CD14-positive monocyte (primary cell): Measurements from ENCODE around the gene PRKCQ. TPM values are rescaled to one million over a fixed set of nuclear protein-coding genes. Genes with fewer than 3 reads are reported as not detected.

Experiments
- DNase-seq, 3 donors: peaks; one replicate each; pipeline ENCODE4 v3.0.0-alpha.2; 2011 to 2022
- H2AFZ ChIP-seq: 2 replicates; pipeline ENCODE4 v1.6.0; 2012; ENCODE audit warnings: mild to moderate bottlenecking, low read depth, low read length, inconsistent platforms; ENCODE audit not compliant: insufficient read depth, poor library complexity, severe bottlenecking
- H3K27ac ChIP-seq, 2 donors: 1 replicate in 1 of 2; 2 replicates in 1 of 2; pipeline ENCODE4 v1.5.1; 2012 to 2013; ENCODE audit warnings: low read length in 2 of 2, control low read depth in 1 of 2, inconsistent platforms in 1 of 2, low read depth in 1 of 2, mild to moderate bottlenecking in 1 of 2
- H3K27me3 ChIP-seq, 2 donors: one replicate each; pipeline versions ENCODE4 v1.6.0 to v1.6.1; 2011 to 2013; ENCODE audit warnings: low read length in 2 of 2; ENCODE audit not compliant: control insufficient read depth in 2 of 2, insufficient read depth in 2 of 2
- H3K36me3 ChIP-seq, 2 donors: replicated peaks in 1 of 2; 1 replicate in 1 of 2; 2 replicates in 1 of 2; pipeline versions ENCODE4 v1.5.1 to v1.6.1; 2012 to 2013; ENCODE audit warnings: low read length in 2 of 2, control low read depth in 1 of 2, inconsistent platforms in 1 of 2, mild to moderate bottlenecking in 1 of 2; ENCODE audit not compliant: insufficient read depth in 2 of 2, control insufficient read depth in 1 of 2
- H3K4me1 ChIP-seq, 2 donors: 1 replicate in 1 of 2; 2 replicates in 1 of 2; pipeline versions ENCODE4 v1.5.1 to v1.6.1; 2012 to 2013; ENCODE audit warnings: low read length in 2 of 2, control low read depth in 1 of 2, inconsistent platforms in 1 of 2, mild to moderate bottlenecking in 1 of 2, moderate library complexity in 1 of 2; ENCODE audit not compliant: insufficient read depth in 2 of 2, control insufficient read depth in 1 of 2
- H3K4me2 ChIP-seq: replicated peaks from 2 replicates; pipeline ENCODE3; 2012; ENCODE audit warnings: low read length, moderate library complexity, mild to moderate bottlenecking; ENCODE audit not compliant: poor library complexity, severe bottlenecking; ENCODE audit errors: extremely low read depth
- H3K4me3 ChIP-seq, 3 experiments: fragments of 200-600 bp in 1 of 3; sonication (generic) in 1 of 3; replicated peaks in 1 of 3; 1 replicate in 2 of 3; 2 replicates in 1 of 3; pipeline ENCODE4 v1.5.1; 2011 to 2013; ENCODE audit warnings: low read length in 3 of 3, mild to moderate bottlenecking in 3 of 3, control low read depth in 2 of 3, low read depth in 2 of 3, inconsistent platforms in 1 of 3, moderate library complexity in 1 of 3
- H3K79me2 ChIP-seq: 2 replicates; pipeline ENCODE4 v1.6.0; 2012; ENCODE audit warnings: mild to moderate bottlenecking, control low read depth, inconsistent platforms, low read length, moderate library complexity; ENCODE audit not compliant: insufficient read depth
- H3K9ac ChIP-seq: 2 replicates; pipeline ENCODE4 v1.6.0; 2017; ENCODE audit warnings: low read length, mild to moderate bottlenecking; ENCODE audit not compliant: insufficient read depth, poor library complexity, severe bottlenecking
- H3K9me3 ChIP-seq, 2 donors: replicated peaks in 1 of 2; 1 replicate in 1 of 2; 2 replicates in 1 of 2; pipeline versions ENCODE4 v1.5.1 to v1.6.1; 2012 to 2013; ENCODE audit warnings: low read length in 2 of 2, control low read depth in 1 of 2; ENCODE audit not compliant: control insufficient read depth in 1 of 2, insufficient read depth in 1 of 2
- H4K20me1 ChIP-seq: 2 replicates; pipeline ENCODE4 v1.6.0; 2012; ENCODE audit warnings: mild to moderate bottlenecking, low read length, control low read depth, moderate library complexity; ENCODE audit not compliant: insufficient read depth
- H3K27ac Mint-ChIP-seq, 7 donors: one replicate each; pipeline ENCODE4 v1.8.0; 2020; ENCODE audit warnings: mild to moderate bottlenecking in 7 of 7, mixed read lengths in 7 of 7, moderate library complexity in 6 of 7, inconsistent platforms in 2 of 7
- H3K27me3 Mint-ChIP-seq, 3 donors: one replicate each; pipeline ENCODE4 v1.8.0; 2021 to 2022; ENCODE audit warnings: low read depth in 3 of 3, mild to moderate bottlenecking in 3 of 3, mixed read lengths in 3 of 3, moderate library complexity in 3 of 3, inconsistent platforms in 1 of 3
- H3K36me3 Mint-ChIP-seq, 2 donors: one replicate each; pipeline ENCODE4 v1.8.0; 2020; ENCODE audit warnings: mixed read lengths in 2 of 2, inconsistent platforms in 1 of 2, mild to moderate bottlenecking in 1 of 2
- H3K4me1 Mint-ChIP-seq: one replicate; pipeline ENCODE4 v1.8.0; 2020; ENCODE audit warnings: mild to moderate bottlenecking, mixed read lengths
- H3K4me3 Mint-ChIP-seq, 2 donors: one replicate each; pipeline ENCODE4 v1.8.0; 2020; ENCODE audit warnings: mild to moderate bottlenecking in 2 of 2, mixed read lengths in 2 of 2, moderate library complexity in 1 of 2
- H3K9me3 Mint-ChIP-seq, 7 donors: one replicate each; pipeline ENCODE4 v1.8.0; 2020 to 2022; ENCODE audit warnings: mixed read lengths in 7 of 7, mild to moderate bottlenecking in 6 of 7, moderate library complexity in 6 of 7, inconsistent platforms in 2 of 7
- CTCF ChIP-seq: fragments of 200-600 bp; IDR thresholded peaks from one replicate; pipeline ENCODE4 v1.8.0; 2022; ENCODE audit warnings: antibody characterized with exemption, mild to moderate bottlenecking
- WGBS: methylation state at CpG from one replicate; pipeline ENCODE4 v1.1.5; 2013; ENCODE audit warnings: missing lambda C conversion rate; ENCODE audit not compliant: insufficient coverage; 5-methylcytosine and 5-hydroxymethylcytosine counted together
- intact Hi-C, 2 donors: fragments of 100-400 bp; cut with micrococcal nuclease; formaldehyde crosslinking; loops; one replicate each; pipeline versions ENCODE4 v1.15.0 to v1.15.1; 2023
- polyA plus RNA-seq, 3 donors: library from polyadenylated mRNA; depleted of rRNA in 1 of 3; unstranded in 2 of 3; stranded (reverse) in 1 of 3; fragments of 300-500 nt in 2 of 3; fragments of >200 nt in 1 of 3; fragmentation: Illumina TruSeq in 2 of 3; gene quantifications; 1 replicate in 2 of 3; 2 replicates in 1 of 3; pipeline ENCODE4 v1.2.3, GENCODE V29; 2012 to 2021

The PRKCQ gene
- polyA plus RNA-seq, 3 donors, result 0.01 to 0.29 (median 0.09) TPM

- Histone ChIP-seq H3K4me2 (no peak overlapping the region), H3K27me3 (no peaks in the 10 kb centered on the region), H4K20me1 (no peaks in the 10 kb centered on the region), H2AFZ (no peak overlapping the region), H3K27ac (no peak overlapping the region), H3K79me2 (no peaks in the 10 kb centered on the region), H3K9me3 (no peaks in the 10 kb centered on the region), H3K9ac (no peak overlapping the region), H3K4me1 (no peaks in the 10 kb centered on the region), H3K4me3 (no peak overlapping the region), H3K36me3 (no peaks in the 10 kb centered on the region)
- no peak for DNase-seq
- 23% methylated on average over 5 of the region's 7 CpGs for WGBS
- H3K36me3 Mint-ChIP-seq, result no peaks in the 10 kb centered on the region
- TF ChIP-seq CTCF, result no peak
- H3K27ac Mint-ChIP-seq, result peak overlapping the region in 1 of 7 donors; percentile 74
- H3K27me3 Mint-ChIP-seq, result peaks cover 0 to 4% (median 1%) of the 10 kb centered on the region in 3 donors
- H3K4me3 Mint-ChIP-seq, result no peak overlapping the region
- peaks cover 11% of the 10 kb centered on the region for H3K4me1 Mint-ChIP-seq
- peaks cover 0 to 4% (median 0%) of the 10 kb centered on the region in 7 donors for H3K9me3 Mint-ChIP-seq
- intact Hi-C loops, result no loop called here
Observed at GRCh38 chr10:6600224-6600987, 20.3 kb upstream of the PRKCQ start.

GRCh38 chr10:6598679-6599078, 18.6 kb upstream of the PRKCQ start:
- Histone ChIP-seq H3K4me3 (no peak overlapping the region), H2AFZ (no peak overlapping the region), H3K9ac (no peak overlapping the region), H3K9me3 (no peaks in the 10 kb centered on the region), H3K79me2 (no peaks in the 10 kb centered on the region), H3K36me3 (no peaks in the 10 kb centered on the region), H3K27me3 (no peaks in the 10 kb centered on the region), H3K4me1 (no peaks in the 10 kb centered on the region), H3K4me2 (no peak overlapping the region), H4K20me1 (no peaks in the 10 kb centered on the region), H3K27ac (no peak overlapping the region)
- no peak for DNase-seq
- TF ChIP-seq CTCF, result no peak
- WGBS, result no CpG with 5 or more reads among the region's 1 CpG
- Mint-ChIP-seq H3K36me3 (no peaks in the 10 kb centered on the region), H3K27me3 (peaks cover 0 to 2% (median 0%) of the 10 kb centered on the region in 3 donors), H3K9me3 (peaks cover 0 to 3% (median 0%) of the 10 kb centered on the region in 7 donors), H3K4me1 (peaks cover 11% of the 10 kb centered on the region), H3K4me3 (no peak overlapping the region), H3K27ac (no peak overlapping the region)
- intact Hi-C loops, result no loop called here
